Cardiac muscle cell (in vitro differentiated cells and primary cell): Measurements from ENCODE around the gene UBA1. TPM values are rescaled to one million over a fixed set of nuclear protein-coding genes. Genes with fewer than 3 reads are reported as not detected.

Source experiments
- DNase-seq, 2 donors: peaks; one replicate each; pipeline versions ENCODE4 v3.0.0 to v3.0.0-alpha.2; 2010 to 2017; ENCODE audit warnings: low read depth in 1 of 2, low spot score in 1 of 2
- H3K27ac ChIP-seq: fragments of 200-600 bp; sonication (generic); 2 replicates; pipeline ENCODE4 v1.5.1; 2016
- H3K27me3 ChIP-seq: fragments of 200-600 bp; sonication (generic); 2 replicates; pipeline ENCODE4 v1.6.0; 2016; ENCODE audit warnings: control low read depth
- H3K36me3 ChIP-seq: fragments of 200-600 bp; sonication (generic); 2 replicates; pipeline ENCODE4 v1.5.1; 2016; ENCODE audit warnings: control low read depth
- H3K4me1 ChIP-seq: fragments of 200-600 bp; sonication (generic); 2 replicates; pipeline ENCODE4 v1.8.1; 2017; ENCODE audit warnings: low read depth, mild to moderate bottlenecking, mixed run types
- H3K4me3 ChIP-seq: fragments of 200-600 bp; sonication (generic); 2 replicates; pipeline ENCODE4 v1.5.1; 2016; ENCODE audit warnings: mild to moderate bottlenecking
- H3K9me3 ChIP-seq: fragments of 200-600 bp; sonication (generic); 2 replicates; pipeline ENCODE4 v1.5.1; 2017; ENCODE audit warnings: low read depth, mild to moderate bottlenecking, control low read depth
- CTCF ChIP-seq: IDR thresholded peaks from 2 replicates; pipeline ENCODE4 v1.5.1; 2012; ENCODE audit warnings: low read depth, mild to moderate bottlenecking, low read length
- polyA plus RNA-seq: library from polyadenylated mRNA; unstranded; fragments of >200 nt; fragmentation: Nextera tagmentation; extraction: Ambion mirVana; gene quantifications from 2 replicates; pipeline ENCODE4 v1.2.1, GENCODE V29; 2016
- total RNA-seq: library from RNA; depleted of rRNA; stranded (reverse); fragments of >200 nt; gene quantifications from 2 replicates; pipeline ENCODE4 v1.2.3, GENCODE V29; 2016

UBA1 gene
- total and polyA plus RNA-seq, 2 experiments from 2014 or later = 280 to 386 TPM

- H3K27ac ChIP-seq = peak overlapping the region; percentile 28
- TF ChIP-seq CTCF = no peak
- H3K4me1 ChIP-seq = peaks cover 4% of the 10 kb centered on the region
- H3K36me3 ChIP-seq = peaks cover 89% of the 10 kb centered on the region
- no peak overlapping the region for H3K4me3 ChIP-seq
- H3K9me3 ChIP-seq = no peaks in the 10 kb centered on the region
- no peak for DNase-seq
- no peaks in the 10 kb centered on the region for H3K27me3 ChIP-seq
These were observed 9.2 kb downstream of the UBA1 start for GRCh38 chrX:47202877-47203276.

DNA sequence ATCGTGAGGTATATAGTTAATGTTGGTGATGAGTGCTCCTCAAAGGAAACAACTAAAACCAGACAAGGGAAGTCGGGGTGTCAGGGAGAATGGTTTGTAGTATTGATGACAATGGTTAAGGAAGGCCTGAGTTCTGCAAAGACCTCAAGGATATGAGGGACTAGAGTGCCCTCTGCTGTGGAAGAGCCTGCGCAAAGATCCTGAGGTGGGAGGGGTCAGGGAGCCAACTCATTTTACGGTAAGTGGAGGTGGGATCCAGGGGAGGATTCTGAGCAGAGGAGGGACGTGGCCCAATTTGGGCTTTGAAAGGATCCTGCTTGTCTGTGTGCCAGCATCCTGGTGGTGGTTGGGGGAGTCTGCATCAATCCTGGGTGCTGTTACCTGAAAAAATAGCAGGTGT is 11.3 kb downstream of the UBA1 start:
- H3K4me1 ChIP-seq = no peaks in the 10 kb centered on the region
- peaks cover 91% of the 10 kb centered on the region for H3K36me3 ChIP-seq
- no peak for DNase-seq
- no peaks in the 10 kb centered on the region for H3K9me3 ChIP-seq
- peak overlapping the region; percentile 21 for H3K27ac ChIP-seq
- no peaks in the 10 kb centered on the region for H3K27me3 ChIP-seq
- TF ChIP-seq CTCF = no peak
- H3K4me3 ChIP-seq = no peak overlapping the region

GRCh38 chrX:47206316-47206715 is 12.7 kb downstream of the UBA1 start:
- no peak for DNase-seq
- no peak for TF ChIP-seq CTCF
- no peak overlapping the region for H3K4me3 ChIP-seq
- peaks cover 91% of the 10 kb centered on the region for H3K36me3 ChIP-seq
- H3K27me3 ChIP-seq = no peaks in the 10 kb centered on the region
- H3K9me3 ChIP-seq = no peaks in the 10 kb centered on the region
- no peaks in the 10 kb centered on the region for H3K4me1 ChIP-seq
- H3K27ac ChIP-seq = no peak overlapping the region

DNA sequence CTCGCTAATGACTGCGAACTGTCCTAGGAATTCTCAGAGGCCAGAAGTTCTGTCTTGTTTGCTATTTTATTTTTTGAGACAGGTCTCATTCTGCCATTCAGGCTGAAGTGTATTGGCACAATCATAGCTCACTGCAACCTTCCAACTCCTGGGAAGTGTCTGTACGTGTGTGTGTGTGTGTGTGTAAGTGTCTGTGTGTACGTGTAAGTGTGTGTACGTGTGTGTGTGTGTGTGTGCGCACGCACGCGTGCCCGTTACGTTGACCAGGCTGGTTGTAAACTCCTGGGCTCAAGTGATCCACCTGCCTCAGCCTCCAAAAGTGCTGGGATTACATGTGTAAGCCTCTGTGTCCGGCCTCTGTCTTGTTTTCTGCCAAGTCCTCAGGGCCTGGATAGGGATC is 14.5 kb downstream of the UBA1 start:
- H3K9me3 ChIP-seq = no peaks in the 10 kb centered on the region
- H3K4me3 ChIP-seq = no peak overlapping the region
- H3K27me3 ChIP-seq = no peaks in the 10 kb centered on the region
- DNase-seq = no peak
- H3K36me3 ChIP-seq = peaks cover 91% of the 10 kb centered on the region
- H3K27ac ChIP-seq = no peak overlapping the region
- TF ChIP-seq CTCF = no peak
- H3K4me1 ChIP-seq = no peaks in the 10 kb centered on the region

- no peaks in the 10 kb centered on the region for H3K9me3 ChIP-seq
- no peak overlapping the region for H3K27ac ChIP-seq
- peaks cover 92% of the 10 kb centered on the region for H3K36me3 ChIP-seq
- H3K4me3 ChIP-seq = no peak overlapping the region
- no peak for TF ChIP-seq CTCF
- no peaks in the 10 kb centered on the region for H3K4me1 ChIP-seq
- H3K27me3 ChIP-seq = no peaks in the 10 kb centered on the region
- no peak for DNase-seq
These were observed 16.0 kb downstream of the UBA1 start for GRCh38 chrX:47209508-47210238.
